ENCODE measurements around the gene MCCC1. TPM values are rescaled to one million over a fixed set of nuclear protein-coding genes. Genes with fewer than 3 reads are reported as not detected.

Gene MCCC1
- total RNA-seq, 1 experiment from 2014 or later = 12.6 TPM

DNA sequence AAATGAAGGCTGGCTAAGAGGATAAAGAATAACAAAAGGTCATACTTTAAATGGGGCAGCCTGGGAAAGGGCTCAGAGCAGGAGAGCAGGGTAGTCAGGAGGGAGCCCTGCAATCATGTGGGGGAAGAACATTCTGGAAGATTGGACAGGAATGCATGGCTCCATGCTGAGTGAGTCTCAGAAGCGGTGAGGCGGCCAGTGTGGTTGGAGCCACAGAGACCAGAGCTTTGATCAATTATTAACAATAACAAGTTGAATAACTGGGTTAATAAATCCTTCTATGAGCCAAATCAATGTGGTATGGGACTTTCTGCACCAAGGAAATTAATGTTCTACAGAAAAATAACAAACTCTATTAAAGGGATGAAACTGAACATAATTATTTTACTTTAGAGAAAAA lies 61.1 kb downstream of the MCCC1 start:
- POLR2A ChIA-PET = no interaction called here
- Histone ChIP-seq H3K9ac (ENCODE audit: low read length) (no peak overlapping the region), H3K36me3 (ENCODE audit: control insufficient read depth in 1 of 2, insufficient read depth in 2 of 2, low read length in 2 of 2) (0 out of 4 replicates have a peak, but pooled peaks cover 0 to 2% of the 10 kb centered on the region in 2 experiments), H3K4me1 (ENCODE audit: control insufficient read depth in 1 of 2, insufficient read depth in 2 of 2, low read length in 2 of 2) (no peaks in the 10 kb centered on the region), H4K20me1 (ENCODE audit: insufficient read depth) (no peaks in the 10 kb centered on the region), H2AFZ (ENCODE audit: low read depth, low read length, poor library complexity, severe bottlenecking) (no peak overlapping the region), H3K27me3 (ENCODE audit: insufficient read depth, low read length) (no peaks in the 10 kb centered on the region), H3K9me2 (ENCODE audit: insufficient read depth) (no peaks in the 10 kb centered on the region), H3K9me3 (ENCODE audit: control insufficient read depth in 1 of 2, insufficient read depth in 1 of 2, low read depth in 1 of 2, low read length in 2 of 2) (no peaks in the 10 kb centered on the region), H3K4me2 (ENCODE audit: low read length) (no peak overlapping the region), H3K79me2 (ENCODE audit: insufficient read depth, low read length) (no peaks in the 10 kb centered on the region), H3K4me3 (replicated peaks in 1 of 2; ENCODE audit: low read depth in 1 of 2, low read length in 2 of 2) (no peak overlapping the region), H3K27ac (ENCODE audit: low read depth, low read length) (no peak overlapping the region)
- intact Hi-C loops (cut with micrococcal nuclease) = no loop called here
- no peak for ATAC-seq
- RAD21 ChIA-PET (ENCODE audit: low non-redundant PET in 1 of 2, low total read pairs in 2 of 2, uncharacterized antibody in 2 of 2, unreplicated experiment in 2 of 2) = no interaction called here
- DNase-seq (ENCODE audit: low read depth, low spot score) = no peak
- TF ChIP-seq RAD21 (IDR thresholded peaks at IDR 0.05; ENCODE audit: low read depth) (no peak), JUND (IDR thresholded peaks at IDR 0.05) (no peak), ZFX (IDR thresholded peaks at IDR 0.05) (no peak), EZH2phosphoT487 (IDR thresholded peaks at IDR 0.05; ENCODE audit: borderline replicate concordance) (no peak), FOSL1 (IDR thresholded peaks at IDR 0.05; ENCODE audit: low read depth) (no peak), SP1 (IDR thresholded peaks at IDR 0.05; ENCODE audit: low read depth) (no peak)
- BruUV-seq (replicated peaks) = no TSS peak
- CTCF ChIA-PET = no interaction called here

DNA sequence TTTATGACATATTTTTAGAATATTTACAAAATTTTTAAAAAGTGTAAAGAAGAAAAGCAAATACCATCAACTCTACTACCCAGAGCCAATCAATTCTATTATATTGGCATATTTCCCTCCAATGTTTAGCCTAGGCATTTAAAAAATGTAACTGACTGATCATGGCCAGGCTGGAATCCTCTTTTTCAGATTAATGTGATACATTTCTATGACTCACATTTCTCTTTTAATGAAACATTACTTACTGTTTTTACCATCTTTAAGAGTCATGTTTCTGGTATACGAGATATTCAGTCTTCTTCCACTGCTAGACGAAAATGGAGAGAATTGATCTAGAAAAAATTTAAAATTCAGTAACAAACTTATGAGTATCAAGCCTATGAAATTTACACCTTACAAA lies 65.5 kb downstream of the MCCC1 start:
- H3K27me3 ChIP-seq (ENCODE audit: insufficient read depth, low read length) = no peaks in the 10 kb centered on the region
- ATAC-seq = no peak
- RAD21 ChIA-PET (ENCODE audit: low non-redundant PET in 1 of 2, low total read pairs in 2 of 2, uncharacterized antibody in 2 of 2, unreplicated experiment in 2 of 2) = no interaction called here
- POLR2A ChIA-PET = no interaction called here
- no peaks in the 10 kb centered on the region for H3K9me3 ChIP-seq (ENCODE audit: control insufficient read depth in 1 of 2, insufficient read depth in 1 of 2, low read depth in 1 of 2, low read length in 2 of 2)
- no peak overlapping the region for H3K27ac ChIP-seq (ENCODE audit: low read depth, low read length)
- no peaks in the 10 kb centered on the region for H3K79me2 ChIP-seq (ENCODE audit: insufficient read depth, low read length)
- 0 out of 4 replicates have a peak, but pooled peaks cover 0 to 2% of the 10 kb centered on the region in 2 experiments for H3K36me3 ChIP-seq (ENCODE audit: control insufficient read depth in 1 of 2, insufficient read depth in 2 of 2, low read length in 2 of 2)
- H3K4me1 ChIP-seq (ENCODE audit: control insufficient read depth in 1 of 2, insufficient read depth in 2 of 2, low read length in 2 of 2) = no peaks in the 10 kb centered on the region
- H4K20me1 ChIP-seq (ENCODE audit: insufficient read depth) = no peaks in the 10 kb centered on the region
- intact Hi-C loops (cut with micrococcal nuclease) = no loop called here
- CTCF ChIA-PET = no interaction called here
- no peak for DNase-seq (ENCODE audit: low read depth, low spot score)
- H3K9me2 ChIP-seq (ENCODE audit: insufficient read depth) = no peaks in the 10 kb centered on the region
- H3K4me2 ChIP-seq (ENCODE audit: low read length) = no peak overlapping the region
- no peak overlapping the region for H3K9ac ChIP-seq (ENCODE audit: low read length)
- H3K4me3 ChIP-seq (replicated peaks in 1 of 2; ENCODE audit: low read depth in 1 of 2, low read length in 2 of 2) = no peak overlapping the region
- BruUV-seq (replicated peaks) = no TSS peak
- no peak overlapping the region for H2AFZ ChIP-seq (ENCODE audit: low read depth, low read length, poor library complexity, severe bottlenecking)
- TF ChIP-seq EZH2 (IDR thresholded peaks at IDR 0.05) (no peak), CEBPB (IDR thresholded peaks at IDR 0.05; ENCODE audit: low read depth) (no peak), ZNF274 (IDR thresholded peaks at IDR 0.05; ENCODE audit: low read depth, low read length) (no peak), ZFX (IDR thresholded peaks at IDR 0.05) (no peak), SIN3A (IDR thresholded peaks at IDR 0.05; ENCODE audit: low read depth) (no peak), POLR2AphosphoS5 (IDR thresholded peaks at IDR 0.05; ENCODE audit: low read depth, low read length) (no peak), SP1 (IDR thresholded peaks at IDR 0.05; ENCODE audit: low read depth) (no peak), FOSL1 (IDR thresholded peaks at IDR 0.05; ENCODE audit: low read depth) (no peak), YY1 (IDR thresholded peaks at IDR 0.05; ENCODE audit: extremely low read depth, insufficient replicate concordance, low read depth, low read length) (no peak), POLR2A (IDR thresholded peaks at IDR 0.05; ENCODE audit: borderline replicate concordance, extremely low read depth, insufficient read depth, insufficient read length) (no peak), JUND (IDR thresholded peaks at IDR 0.05) (no peak)
- TF ChIP-seq, protein P1, sequence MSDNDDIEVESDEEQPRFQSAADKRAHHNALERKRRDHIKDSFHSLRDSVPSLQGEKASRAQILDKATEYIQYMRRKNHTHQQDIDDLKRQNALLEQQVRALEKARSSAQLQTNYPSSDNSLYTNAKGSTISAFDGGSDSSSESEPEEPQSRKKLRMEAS (IDR thresholded peaks at IDR 0.05) = no peak
- TF ChIP-seq, protein P2, sequence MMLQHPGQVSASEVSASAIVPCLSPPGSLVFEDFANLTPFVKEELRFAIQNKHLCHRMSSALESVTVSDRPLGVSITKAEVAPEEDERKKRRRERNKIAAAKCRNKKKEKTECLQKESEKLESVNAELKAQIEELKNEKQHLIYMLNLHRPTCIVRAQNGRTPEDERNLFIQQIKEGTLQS (IDR thresholded peaks at IDR 0.05) = no peak
- TF ChIP-seq, protein P3, sequence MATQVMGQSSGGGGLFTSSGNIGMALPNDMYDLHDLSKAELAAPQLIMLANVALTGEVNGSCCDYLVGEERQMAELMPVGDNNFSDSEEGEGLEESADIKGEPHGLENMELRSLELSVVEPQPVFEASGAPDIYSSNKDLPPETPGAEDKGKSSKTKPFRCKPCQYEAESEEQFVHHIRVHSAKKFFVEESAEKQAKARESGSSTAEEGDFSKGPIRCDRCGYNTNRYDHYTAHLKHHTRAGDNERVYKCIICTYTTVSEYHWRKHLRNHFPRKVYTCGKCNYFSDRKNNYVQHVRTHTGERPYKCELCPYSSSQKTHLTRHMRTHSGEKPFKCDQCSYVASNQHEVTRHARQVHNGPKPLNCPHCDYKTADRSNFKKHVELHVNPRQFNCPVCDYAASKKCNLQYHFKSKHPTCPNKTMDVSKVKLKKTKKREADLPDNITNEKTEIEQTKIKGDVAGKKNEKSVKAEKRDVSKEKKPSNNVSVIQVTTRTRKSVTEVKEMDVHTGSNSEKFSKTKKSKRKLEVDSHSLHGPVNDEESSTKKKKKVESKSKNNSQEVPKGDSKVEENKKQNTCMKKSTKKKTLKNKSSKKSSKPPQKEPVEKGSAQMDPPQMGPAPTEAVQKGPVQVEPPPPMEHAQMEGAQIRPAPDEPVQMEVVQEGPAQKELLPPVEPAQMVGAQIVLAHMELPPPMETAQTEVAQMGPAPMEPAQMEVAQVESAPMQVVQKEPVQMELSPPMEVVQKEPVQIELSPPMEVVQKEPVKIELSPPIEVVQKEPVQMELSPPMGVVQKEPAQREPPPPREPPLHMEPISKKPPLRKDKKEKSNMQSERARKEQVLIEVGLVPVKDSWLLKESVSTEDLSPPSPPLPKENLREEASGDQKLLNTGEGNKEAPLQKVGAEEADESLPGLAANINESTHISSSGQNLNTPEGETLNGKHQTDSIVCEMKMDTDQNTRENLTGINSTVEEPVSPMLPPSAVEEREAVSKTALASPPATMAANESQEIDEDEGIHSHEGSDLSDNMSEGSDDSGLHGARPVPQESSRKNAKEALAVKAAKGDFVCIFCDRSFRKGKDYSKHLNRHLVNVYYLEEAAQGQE (IDR thresholded peaks at IDR 0.05; ENCODE audit: low read depth) = no peak
- TF ChIP-seq, protein P4, sequence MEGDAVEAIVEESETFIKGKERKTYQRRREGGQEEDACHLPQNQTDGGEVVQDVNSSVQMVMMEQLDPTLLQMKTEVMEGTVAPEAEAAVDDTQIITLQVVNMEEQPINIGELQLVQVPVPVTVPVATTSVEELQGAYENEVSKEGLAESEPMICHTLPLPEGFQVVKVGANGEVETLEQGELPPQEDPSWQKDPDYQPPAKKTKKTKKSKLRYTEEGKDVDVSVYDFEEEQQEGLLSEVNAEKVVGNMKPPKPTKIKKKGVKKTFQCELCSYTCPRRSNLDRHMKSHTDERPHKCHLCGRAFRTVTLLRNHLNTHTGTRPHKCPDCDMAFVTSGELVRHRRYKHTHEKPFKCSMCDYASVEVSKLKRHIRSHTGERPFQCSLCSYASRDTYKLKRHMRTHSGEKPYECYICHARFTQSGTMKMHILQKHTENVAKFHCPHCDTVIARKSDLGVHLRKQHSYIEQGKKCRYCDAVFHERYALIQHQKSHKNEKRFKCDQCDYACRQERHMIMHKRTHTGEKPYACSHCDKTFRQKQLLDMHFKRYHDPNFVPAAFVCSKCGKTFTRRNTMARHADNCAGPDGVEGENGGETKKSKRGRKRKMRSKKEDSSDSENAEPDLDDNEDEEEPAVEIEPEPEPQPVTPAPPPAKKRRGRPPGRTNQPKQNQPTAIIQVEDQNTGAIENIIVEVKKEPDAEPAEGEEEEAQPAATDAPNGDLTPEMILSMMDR (IDR thresholded peaks at IDR 0.05 in 2 of 3, conservative IDR thresholded peaks at IDR 0.05 in 1 of 3; ENCODE audit: borderline replicate concordance in 1 of 3, insufficient read depth in 1 of 3, low read depth in 2 of 3, low read length in 2 of 3) = no peak
